ENCODE results near the gene SLC29A4.
"Not testable (repeated sequence)": the region's sequence is repeated elsewhere in the genome, so short reads cannot be mapped to it uniquely, and the experiment has no call there.

GRCh38 chr7:5275510-5275909 lies 7.2 kb upstream of the SLC29A4 start:
- TF ChIP-seq POLR2AphosphoS5 (IDR thresholded peaks at IDR 0.05; ENCODE audit: low read depth, low read length); CTCF (IDR thresholded peaks at IDR 0.05); REST (IDR thresholded peaks at IDR 0.05; ENCODE audit: insufficient read depth in 1 of 2, low read depth in 2 of 2, low read length in 1 of 2); TCF7L2 (IDR thresholded peaks at IDR 0.05; ENCODE audit: low read depth, low read length): not testable (repeated sequence)
